ENCODE measurements around the gene DDX5.

The DDX5 gene

GRCh38 chr17:64506201-64506575, at the start of gene DDX5:
TSS of gene DDX5 (minus strand) at chr17:64506289. CDS start at chr17:64506119, 170 bp downstream.
- DNase-seq = peak; percentile 97

GRCh38 chr17:64555281-64555680, 49.2 kb upstream of the DDX5 start:
- no peak for DNase-seq

- DNase-seq = no peak
Observed at GRCh38 chr17:64554028-64554637, 48.0 kb upstream of the DDX5 start.

- DNase-seq = no peak
Observed at GRCh38 chr17:64551461-64551860, 45.4 kb upstream of the DDX5 start.

GRCh38 chr17:64547319-64547718, 41.2 kb upstream of the DDX5 start:
- no peak for DNase-seq

GRCh38 chr17:64546716-64547115, 40.6 kb upstream of the DDX5 start:
- no peak for DNase-seq

GRCh38 chr17:64544742-64545141, 38.7 kb upstream of the DDX5 start:
- no peak for DNase-seq

- no peak for DNase-seq
Observed at GRCh38 chr17:64540118-64540776, 34.2 kb upstream of the DDX5 start.

GRCh38 chr17:64538508-64539130, 32.5 kb upstream of the DDX5 start:
- DNase-seq = no peak

GRCh38 chr17:64537488-64537887, 31.4 kb upstream of the DDX5 start:
- no peak for DNase-seq

GRCh38 chr17:64536913-64537312, 30.8 kb upstream of the DDX5 start:
- no peak for DNase-seq

GRCh38 chr17:64535357-64535756, 29.3 kb upstream of the DDX5 start:
- no peak for DNase-seq

GRCh38 chr17:64534187-64534586, 28.1 kb upstream of the DDX5 start:
- peak; percentile 2 for DNase-seq

GRCh38 chr17:64533784-64534183, 27.7 kb upstream of the DDX5 start:
- no peak for DNase-seq

- no peak for DNase-seq
Observed at GRCh38 chr17:64532409-64532808, 26.3 kb upstream of the DDX5 start.

- DNase-seq = no peak
Observed at GRCh38 chr17:64531955-64532371, 25.9 kb upstream of the DDX5 start.

- DNase-seq = no peak
Observed at GRCh38 chr17:64529221-64529620, 23.1 kb upstream of the DDX5 start.

- no peak for DNase-seq
Observed at GRCh38 chr17:64527914-64528313, 21.8 kb upstream of the DDX5 start.

GRCh38 chr17:64520359-64520758, 14.3 kb upstream of the DDX5 start:
- DNase-seq = no peak

GRCh38 chr17:64519601-64520000, 13.5 kb upstream of the DDX5 start:
- DNase-seq = no peak

GRCh38 chr17:64515829-64516228, 9.7 kb upstream of the DDX5 start:
- no peak for DNase-seq

GRCh38 chr17:64515419-64515818, 9.3 kb upstream of the DDX5 start:
- DNase-seq = no peak

GRCh38 chr17:64509179-64509578, 3.1 kb upstream of the DDX5 start:
- DNase-seq = no peak

GRCh38 chr17:64508683-64509082, 2.6 kb upstream of the DDX5 start:
- DNase-seq = no peak

GRCh38 chr17:64507413-64507782, 1.3 kb upstream of the DDX5 start:
- no peak for DNase-seq

All from stimulated activated CD4-positive, alpha-beta T cell treated with anti-CD3 and anti-CD28 coated beads, Interleukin-4, amount 100 ng/mL, for 1 hour (primary cell).